Spleen (tissue), 7 donors: ENCODE measurements around the gene MBD2.

Source experiments
- CTCF ChIP-seq, 11 experiments: fragments of 200-600 bp in 7 of 11; fragments of 450-650 bp in 4 of 11; sonication (generic) in 4 of 11; IDR thresholded peaks in 8 of 11; conservative IDR thresholded peaks in 3 of 11; 1 replicate in 7 of 11; 2 replicates in 4 of 11; pipeline versions ENCODE4 v1.4.0 to v1.8.0; 2016 to 2021; ENCODE audit warnings: antibody characterized with exemption in 11 of 11, inconsistent platforms in 4 of 11, mild to moderate bottlenecking in 1 of 11
- POLR2AphosphoS5 ChIP-seq, 3 donors: sonication (generic); formaldehyde crosslinking; IDR thresholded peaks; one replicate each; pipeline ENCODE4 v1.5.1; 2017; ENCODE audit warnings: antibody characterized with exemption in 3 of 3
- donor health status: DM: no; HTN: no; CAD: no; lungs with moderate emphysema.
- donor health status: DM: no; HTN: no; CAD: no.
- donor health status: DM: no; HTN: no; CAD: no.

GRCh38 chr18:54157646-54158385, 66.7 kb downstream of the MBD2 start:
- TF ChIP-seq CTCF (IDR thresholded peaks at IDR 0.05 in 8 of 11, conservative IDR thresholded peaks at IDR 0.05 in 3 of 11) (no peak), POLR2AphosphoS5 (IDR thresholded peaks at IDR 0.05) (no peak)
